ENCODE data around the gene DYDC2. TPM values are rescaled to one million over a fixed set of nuclear protein-coding genes. Genes with fewer than 3 reads are reported as not detected.
A peak's percentile ranks its signal among the peaks of the same experiment; 100 is the strongest.
"Not testable (repeated sequence)": the region's sequence is repeated elsewhere in the genome, so short reads cannot be mapped to it uniquely, and the experiment has no call there.

Gene DYDC2, protein sequence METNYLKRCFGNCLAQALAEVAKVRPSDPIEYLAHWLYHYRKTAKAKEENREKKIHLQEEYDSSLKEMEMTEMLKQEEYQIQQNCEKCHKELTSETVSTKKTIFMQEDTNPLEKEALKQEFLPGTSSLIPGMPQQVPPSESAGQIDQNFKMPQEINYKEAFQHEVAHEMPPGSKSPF
- 3.5 TPM for polyA plus RNA-seq (ENCODE audit: insufficient read length)
- long read RNA-seq, donor 1, partial matches to known transcripts, result 0 of 1 reads
- long read RNA-seq, donor 1, other reads (novel, unspliced or antisense), result 0 of 1 reads
- long read RNA-seq, donor 2, result 0 reads
- long read RNA-seq, donor 3, result 0 reads
- long read RNA-seq, donor 4, result 0 reads
- long read RNA-seq, donor 5, partial matches to known transcripts, result 0 of 1 reads
- long read RNA-seq, donor 5, other reads (novel, unspliced or antisense), result 0 of 1 reads
- long read RNA-seq, donor 6, partial matches to known transcripts, result 0 of 1 reads
- long read RNA-seq, donor 6, other reads (novel, unspliced or antisense), result 0 of 1 reads
- long read RNA-seq, donor 7, partial matches to known transcripts, result 0 of 1 reads
- long read RNA-seq, donor 7, other reads (novel, unspliced or antisense), result 0 of 1 reads
- long read RNA-seq, donor 8, result 0 reads

DNA sequence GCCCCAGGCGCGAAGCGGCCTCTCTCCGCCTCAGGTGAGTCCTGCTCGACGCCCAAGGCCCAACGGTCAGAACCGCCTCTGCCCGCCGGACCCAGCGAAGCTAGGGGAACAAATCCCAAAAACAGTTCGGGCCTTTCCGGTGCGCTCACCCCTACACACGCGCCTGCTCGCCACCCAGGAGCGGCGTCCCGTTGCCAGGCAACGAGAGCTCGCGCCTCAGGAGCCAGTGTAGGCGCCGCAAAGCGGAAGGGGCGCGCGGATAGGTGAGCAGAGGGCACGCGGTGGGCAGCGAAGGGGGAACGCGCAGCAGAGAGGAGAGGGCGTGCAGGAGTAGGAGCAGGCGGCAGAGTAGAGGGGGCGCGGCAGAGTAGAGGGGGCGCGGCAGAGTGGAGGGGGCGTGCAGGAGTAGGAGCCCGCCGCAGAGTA is at the start of gene DYDC2, which contains the start of gene DYDC1:
TSS of gene DYDC2 (plus strand) at position 219 of the 426 bp plus-strand sequence. CDS start 5,663 bp downstream, outside the sequence.
TSS of gene DYDC1 (minus strand) at position 193 of the 426 bp plus-strand sequence. CDS start 4,154 bp downstream, outside the sequence.
- peak; percentile 75 for DNase-seq

GRCh38 chr10:80313523-80313922 is 43.1 kb upstream of the DYDC2 start:
- DNase-seq, result no peak

- DNase-seq, result no peak
Measured at GRCh38 chr10:80315391-80315790, 41.2 kb upstream of the DYDC2 start.

GRCh38 chr10:80318742-80319141 is 37.8 kb upstream of the DYDC2 start:
- DNase-seq, result no peak

DNA sequence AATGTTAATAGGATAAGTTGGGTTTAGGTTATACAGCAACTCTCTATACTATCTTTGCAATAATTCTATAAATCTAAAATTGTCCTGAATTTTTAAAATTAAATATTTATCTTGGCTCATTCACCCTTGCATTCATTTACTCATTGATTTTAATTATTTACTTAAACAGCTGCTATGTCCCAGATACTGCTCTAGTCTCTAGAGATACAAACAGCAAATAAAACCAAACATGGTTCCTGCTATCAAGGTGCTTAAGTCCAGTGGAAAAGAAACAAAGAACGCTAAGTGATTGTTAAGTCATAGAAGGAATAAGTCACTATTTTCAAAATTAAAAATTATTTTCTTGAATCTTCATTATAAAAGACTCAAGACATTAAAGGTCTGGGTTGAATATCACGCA is 37.3 kb upstream of the DYDC2 start:
- no peak for DNase-seq

DNA sequence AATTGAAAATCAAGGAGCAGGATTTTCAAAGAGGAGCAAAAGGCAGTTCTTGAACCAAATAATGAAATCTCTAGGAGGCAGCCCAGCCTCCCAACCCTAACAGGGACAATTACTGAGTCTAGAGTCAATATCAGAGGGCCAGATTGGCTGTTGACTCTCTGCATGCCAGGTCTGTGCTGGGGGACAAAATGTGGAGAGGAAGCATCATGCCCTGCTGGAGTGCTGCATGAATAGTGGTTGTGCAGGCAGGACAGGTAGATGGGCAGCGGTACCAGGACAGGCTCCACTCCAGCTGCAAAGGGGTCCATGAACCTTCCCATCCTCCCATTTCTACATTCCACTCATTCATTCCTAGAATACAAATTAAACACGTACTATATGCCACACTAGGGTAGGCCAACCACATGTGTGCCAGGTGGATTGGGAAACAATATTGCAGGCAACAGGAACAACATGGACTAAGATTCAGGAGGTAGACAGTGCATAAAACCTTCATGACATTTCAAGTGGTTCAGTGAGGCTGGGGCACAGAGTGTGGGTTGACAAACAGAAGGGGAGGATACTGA is 36.8 kb upstream of the DYDC2 start:
- DNase-seq, result no peak

DNA sequence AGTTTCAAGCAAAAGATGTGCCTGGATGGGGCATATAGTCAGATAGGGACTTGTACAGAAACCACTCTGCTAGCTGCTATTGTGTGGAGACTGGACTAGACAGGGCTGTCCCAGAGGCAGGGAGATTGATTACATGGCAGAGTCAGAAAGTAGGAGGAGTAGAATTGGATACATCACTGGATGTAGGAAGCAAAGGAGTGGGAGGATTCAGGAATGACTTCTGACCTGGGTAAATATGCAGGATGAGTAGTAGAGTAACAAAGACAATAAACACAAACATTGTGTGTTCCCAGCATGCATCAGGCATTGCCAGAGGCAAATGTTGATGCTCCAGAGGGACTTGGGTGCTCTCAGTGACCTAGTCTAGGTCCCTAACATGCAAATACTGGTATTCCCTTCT is 36.2 kb upstream of the DYDC2 start:
- peak; percentile 13 for DNase-seq

DNA sequence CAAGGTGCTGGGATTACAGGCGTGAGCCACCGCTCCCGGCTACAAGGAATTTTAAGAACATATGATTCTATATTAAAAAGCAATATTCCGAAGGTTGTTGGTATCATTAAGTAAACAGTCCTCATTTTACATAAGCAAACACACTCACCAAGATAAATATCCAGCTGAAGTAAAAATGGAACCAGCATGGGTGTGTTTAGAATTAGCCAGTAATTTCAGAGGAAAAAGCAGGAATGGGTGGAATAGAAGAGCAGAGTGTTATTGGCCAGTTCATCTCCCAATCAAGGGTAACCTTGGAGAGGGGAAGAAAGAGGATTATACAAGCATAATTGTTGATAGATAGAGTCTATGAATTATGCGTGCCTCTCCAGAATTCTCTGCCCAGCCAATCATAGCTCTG is 35.4 kb upstream of the DYDC2 start:
- DNase-seq, result no peak

DNA sequence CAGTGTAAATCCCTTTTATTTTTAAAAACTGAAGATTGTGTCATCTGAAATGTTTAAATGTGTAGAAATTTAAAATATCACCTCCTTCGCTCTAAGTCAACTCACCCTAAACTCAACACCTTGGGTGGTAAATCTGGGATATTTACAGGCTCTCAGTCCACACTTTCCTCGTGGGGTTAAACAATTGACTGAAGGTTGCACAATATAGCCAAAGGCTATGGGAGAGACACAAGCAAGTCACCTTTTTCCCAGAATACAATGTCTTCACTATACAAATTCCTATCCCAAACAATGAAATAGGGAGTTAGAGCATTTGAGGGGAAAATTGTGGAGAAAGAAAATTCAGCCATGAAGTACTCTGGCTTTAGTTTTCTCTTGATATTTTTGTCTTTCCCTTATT is 34.4 kb upstream of the DYDC2 start:
- no peak for DNase-seq

GRCh38 chr10:80322711-80323110 is 33.9 kb upstream of the DYDC2 start:
- no peak for DNase-seq

- DNase-seq, result no peak
Measured at GRCh38 chr10:80323311-80323710, 33.3 kb upstream of the DYDC2 start.

DNA sequence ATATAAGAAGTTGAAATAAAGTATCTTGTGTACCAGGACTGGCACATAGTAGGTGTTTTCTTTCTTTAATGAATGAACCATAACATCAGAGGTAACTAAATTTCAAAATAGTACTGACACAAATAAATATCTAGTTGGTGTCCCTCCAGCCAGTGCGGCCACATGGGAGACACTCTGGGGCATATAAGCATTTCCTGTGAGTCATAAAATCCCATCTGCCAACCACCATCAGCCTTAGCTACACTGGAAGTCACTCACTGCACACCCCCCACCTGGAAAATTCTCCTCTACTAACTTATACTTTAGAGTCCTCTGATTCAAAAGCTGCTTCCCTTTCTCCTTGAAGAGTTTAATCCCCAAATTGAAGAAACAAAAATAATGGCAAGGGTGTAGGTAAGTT is 32.5 kb upstream of the DYDC2 start:
- no peak for DNase-seq

GRCh38 chr10:80324891-80325364 is 31.7 kb upstream of the DYDC2 start:
- DNase-seq, result no peak

- no peak for DNase-seq
Measured at GRCh38 chr10:80333983-80334382, 22.6 kb upstream of the DYDC2 start.

DNA sequence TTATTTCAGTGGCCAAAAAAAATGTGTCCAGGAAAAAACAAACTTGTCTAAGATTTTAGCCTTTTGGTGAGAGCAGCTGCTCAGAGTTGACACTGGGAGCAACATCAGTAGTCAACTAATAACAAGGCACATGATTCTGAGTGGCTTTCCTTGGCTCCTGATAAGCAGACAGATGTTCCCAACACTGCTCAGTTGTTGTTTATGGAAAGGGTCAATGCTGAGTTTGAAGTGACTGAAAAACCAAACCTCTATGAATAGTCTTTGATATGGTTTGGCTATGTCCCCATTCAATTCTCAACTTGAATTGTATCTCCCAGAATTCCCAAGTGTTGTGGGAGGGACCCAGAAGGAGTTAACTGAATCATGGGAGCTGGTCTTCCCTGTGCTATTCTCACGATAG is 12.3 kb upstream of the DYDC2 start:
- no peak for DNase-seq

DNA sequence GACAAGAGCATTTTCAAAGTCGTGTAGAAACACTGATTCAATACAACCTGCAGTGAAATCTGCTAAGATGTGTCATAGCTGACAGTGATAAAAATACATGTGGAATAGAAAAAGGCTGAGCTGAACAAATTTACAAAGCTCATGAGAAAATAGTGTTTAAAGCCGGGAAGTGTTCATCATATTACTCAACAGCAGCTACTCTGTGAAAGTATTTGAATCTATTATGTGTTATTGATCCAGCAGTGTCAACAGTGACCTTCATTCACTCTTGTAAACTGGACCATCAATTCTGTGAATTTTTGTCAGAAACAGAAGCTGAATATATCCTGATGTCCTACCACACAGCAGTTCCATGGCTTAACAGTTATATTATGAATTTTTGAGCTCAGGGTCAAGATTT is 11.7 kb upstream of the DYDC2 start:
- DNase-seq, result no peak

GRCh38 chr10:80350251-80350650 is 6.3 kb upstream of the DYDC2 start:
- no peak for DNase-seq

GRCh38 chr10:80351220-80351619 is 5.4 kb upstream of the DYDC2 start:
- no peak for DNase-seq

GRCh38 chr10:80356989-80357850 is 639 bp downstream of the DYDC2 start:
- peak; percentile 59 for DNase-seq

DNA sequence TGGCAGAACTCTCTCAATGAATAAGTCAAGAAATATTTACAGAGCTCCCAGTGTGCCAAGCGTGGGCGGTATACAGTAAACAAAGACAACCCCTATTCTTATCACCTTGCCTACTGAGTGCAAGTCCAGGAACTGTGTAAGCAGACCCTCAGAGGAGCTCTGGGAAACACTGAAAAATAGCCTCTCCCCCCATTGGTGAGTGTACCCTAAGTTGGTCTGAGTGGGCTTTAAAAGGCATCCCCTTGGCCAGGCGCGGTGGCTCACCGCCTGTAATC is 1.2 kb downstream of the DYDC2 start:
- DNase-seq, result no peak

- not testable (repeated sequence) for DNase-seq
Measured at GRCh38 chr10:80358925-80359324, 2.3 kb downstream of the DYDC2 start.

GRCh38 chr10:80359644-80360043 is 3.1 kb downstream of the DYDC2 start:
- DNase-seq, result no peak

Data from left kidney (tissue), 8 donors.